ENCODE data around the gene KIF21B.
"Not testable (repeated sequence)": the region's sequence is repeated elsewhere in the genome, so short reads cannot be mapped to it uniquely, and the experiment has no call there.

GRCh38 chr1:200963888-200964287 is 59.6 kb downstream of the KIF21B start:
- TF ChIP-seq POLR2A, POLR2AphosphoS5 (IDR thresholded peaks at IDR 0.05; ENCODE audit: low read depth, low read length): not testable (repeated sequence)
